ENCODE results near the gene ANTXR1. TPM values are rescaled to one million over a fixed set of nuclear protein-coding genes. Genes with fewer than 3 reads are reported as not detected.

ANTXR1 gene
- total and polyA plus RNA-seq, 2 donors (not counting 3 experiments of a cell fraction or from before 2014, with no cell fraction given): 4.2 to 17.3 TPM

GRCh38 chr2:69013840-69014821 is 1.2 kb downstream of the ANTXR1 start:
- Histone ChIP-seq H3K4me1 (ENCODE audit: control insufficient read depth, extremely low read depth, insufficient read depth, low read length) (peaks cover 13% of the 10 kb centered on the region), H3K79me2 (ENCODE audit: control insufficient read depth, insufficient read depth, low read length) (no peaks in the 10 kb centered on the region), H2AFZ (ENCODE audit: low read depth, low read length) (peak overlapping the region; percentile 91), H3K9ac (replicated peaks; ENCODE audit: extremely low read depth, insufficient read depth, low read length) (peak overlapping the region; percentile 50), H4K20me1 (replicated peaks; ENCODE audit: control insufficient read depth, extremely low read depth, insufficient read depth, low read length) (no peaks in the 10 kb centered on the region), H3K4me3 (replicated peaks in 1 of 3; ENCODE audit: insufficient read depth in 1 of 3, low read depth in 1 of 3, low read length in 3 of 3) (peak overlapping the region; percentile 54 to 79 (median 63)), H3K9me1 (replicated peaks; ENCODE audit: control insufficient read depth, extremely low read depth, insufficient read depth, low read length) (no peaks in the 10 kb centered on the region), H3K36me3 (ENCODE audit: control insufficient read depth in 2 of 2, extremely low read depth in 1 of 2, insufficient read depth in 2 of 2, low read length in 2 of 2) (no peaks in the 10 kb centered on the region), H3K4me2 (ENCODE audit: insufficient read depth, low read length) (peak overlapping the region; percentile 95), H3K27ac (ENCODE audit: insufficient read depth, low read depth, low read length) (no peak overlapping the region), H3K9me3 (replicated peaks; ENCODE audit: control insufficient read depth, insufficient read depth, low read length) (no peaks in the 10 kb centered on the region), H3K27me3 (ENCODE audit: control insufficient read depth in 2 of 2, insufficient read depth in 2 of 2, low read length in 2 of 2) (peaks cover 7 to 9% of the 10 kb centered on the region in 2 experiments)
- TF ChIP-seq, protein P1, sequence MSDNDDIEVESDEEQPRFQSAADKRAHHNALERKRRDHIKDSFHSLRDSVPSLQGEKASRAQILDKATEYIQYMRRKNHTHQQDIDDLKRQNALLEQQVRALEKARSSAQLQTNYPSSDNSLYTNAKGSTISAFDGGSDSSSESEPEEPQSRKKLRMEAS (IDR thresholded peaks at IDR 0.05; ENCODE audit: insufficient read depth, insufficient read length): no peak
- TF ChIP-seq EZH2 (IDR thresholded peaks at IDR 0.05; ENCODE audit: borderline replicate concordance, low read depth, low read length, severe bottlenecking): peak; percentile 47
- TF ChIP-seq, protein P2, sequence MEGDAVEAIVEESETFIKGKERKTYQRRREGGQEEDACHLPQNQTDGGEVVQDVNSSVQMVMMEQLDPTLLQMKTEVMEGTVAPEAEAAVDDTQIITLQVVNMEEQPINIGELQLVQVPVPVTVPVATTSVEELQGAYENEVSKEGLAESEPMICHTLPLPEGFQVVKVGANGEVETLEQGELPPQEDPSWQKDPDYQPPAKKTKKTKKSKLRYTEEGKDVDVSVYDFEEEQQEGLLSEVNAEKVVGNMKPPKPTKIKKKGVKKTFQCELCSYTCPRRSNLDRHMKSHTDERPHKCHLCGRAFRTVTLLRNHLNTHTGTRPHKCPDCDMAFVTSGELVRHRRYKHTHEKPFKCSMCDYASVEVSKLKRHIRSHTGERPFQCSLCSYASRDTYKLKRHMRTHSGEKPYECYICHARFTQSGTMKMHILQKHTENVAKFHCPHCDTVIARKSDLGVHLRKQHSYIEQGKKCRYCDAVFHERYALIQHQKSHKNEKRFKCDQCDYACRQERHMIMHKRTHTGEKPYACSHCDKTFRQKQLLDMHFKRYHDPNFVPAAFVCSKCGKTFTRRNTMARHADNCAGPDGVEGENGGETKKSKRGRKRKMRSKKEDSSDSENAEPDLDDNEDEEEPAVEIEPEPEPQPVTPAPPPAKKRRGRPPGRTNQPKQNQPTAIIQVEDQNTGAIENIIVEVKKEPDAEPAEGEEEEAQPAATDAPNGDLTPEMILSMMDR (IDR thresholded peaks at IDR 0.05; ENCODE audit: extremely low read depth in 1 of 2, insufficient read depth in 1 of 2, low read depth in 1 of 2, low read length in 2 of 2): no peak
- intact Hi-C loops (cut with micrococcal nuclease) (loop anchor here (1.0 to 5.0 kb wide), 3 partner anchors 71 to 293 kb away; no protein-coding TSS in a partner anchor), dilution Hi-C loops (cut with MboI; ENCODE audit: extremely low pct_ligation_motif_present, low sequenced_read_pairs) (no loop called here)
- DNase-seq (ENCODE audit: low read depth, low spot score): peak; percentile 27
- no TSS peak for BruUV-seq (replicated peaks)
- peak; percentile 55 for FAIRE-seq
- POLR2A ChIA-PET: no interaction called here
- CTCF ChIA-PET: interaction anchor here (0.7 to 1.9 kb wide), 8 partner anchors 8 to 551 kb away, joined by 3 to 24 read pairs (median 4); no protein-coding TSS in a partner anchor
